GM19099 (cell line): ENCODE measurements around the gene LCE6A.

ENCODE experiments used
- POLR2A ChIP-seq: IDR thresholded peaks from 3 replicates; pipeline ENCODE4 v1.6.1; 2011; ENCODE audit warnings: low read depth; ENCODE audit not compliant: insufficient read length; ENCODE audit errors: extremely low read depth

Gene LCE6A

GRCh38 chr1:152869808-152870419 is 27.3 kb downstream of the LCE6A start:
- no peak for TF ChIP-seq POLR2A

- no peak for TF ChIP-seq POLR2A
Measured at GRCh38 chr1:152870831-152871730, 28.4 kb downstream of the LCE6A start.

GRCh38 chr1:152871731-152872126 is 29.1 kb downstream of the LCE6A start:
- no peak for TF ChIP-seq POLR2A

- TF ChIP-seq POLR2A: no peak
Measured at GRCh38 chr1:152873495-152873894, 30.8 kb downstream of the LCE6A start.

- no peak for TF ChIP-seq POLR2A
Measured at GRCh38 chr1:152876827-152877226, 34.2 kb downstream of the LCE6A start.

- TF ChIP-seq POLR2A: no peak
Measured at GRCh38 chr1:152878042-152878441, 35.4 kb downstream of the LCE6A start, which contains the start of gene SMCP. TSS of gene SMCP (plus strand) at chr1:152878322. CDS start at chr1:152884423, 6,101 bp downstream.

- TF ChIP-seq POLR2A: no peak
Measured at GRCh38 chr1:152879559-152880198, 37.0 kb downstream of the LCE6A start.

- no peak for TF ChIP-seq POLR2A
Measured at GRCh38 chr1:152880316-152880715, 37.7 kb downstream of the LCE6A start.

- no peak for TF ChIP-seq POLR2A
Measured at GRCh38 chr1:152880907-152881306, 38.3 kb downstream of the LCE6A start.

GRCh38 chr1:152884085-152884484 is 41.4 kb downstream of the LCE6A start:
- TF ChIP-seq POLR2A: no peak

- TF ChIP-seq POLR2A: no peak
Measured at GRCh38 chr1:152884506-152884905, 41.9 kb downstream of the LCE6A start.

- no peak for TF ChIP-seq POLR2A
Measured at GRCh38 chr1:152884966-152885624, 42.4 kb downstream of the LCE6A start.

GRCh38 chr1:152886085-152886484 is 43.4 kb downstream of the LCE6A start:
- TF ChIP-seq POLR2A: no peak

GRCh38 chr1:152886758-152887409 is 44.2 kb downstream of the LCE6A start:
- TF ChIP-seq POLR2A: no peak

GRCh38 chr1:152888126-152888525 is 45.5 kb downstream of the LCE6A start:
- no peak for TF ChIP-seq POLR2A
